ENCODE measurements around the gene SORCS2. TPM values are rescaled to one million over a fixed set of nuclear protein-coding genes. Genes with fewer than 3 reads are reported as not detected.

The SORCS2 gene
- total RNA-seq, 4 donors from 2014 or later: 0.07 to 1.2 (median 0.11) TPM

GRCh38 chr4:7640136-7640535 lies 447.8 kb downstream of the SORCS2 start:
- DNase-seq (no peak), ATAC-seq (no peak)
- H3K36me3 ChIP-seq: no peaks in the 10 kb centered on the region
- H3K27ac ChIP-seq: no peak overlapping the region
- H3K4me1 ChIP-seq: no peaks in the 10 kb centered on the region
- intact Hi-C loops (cut with DNase I; ENCODE audit: low total_unique reads): no loop called here
- H3K9me3 ChIP-seq: peaks cover 0 to 7% (median 0%) of the 10 kb centered on the region in 3 donors
- H3K4me3 ChIP-seq: no peak overlapping the region
- TF ChIP-seq POLR2A (IDR thresholded peaks at IDR 0.05) (no peak), CTCF (IDR thresholded peaks at IDR 0.05 in 4 of 5, conservative IDR thresholded peaks at IDR 0.05 in 1 of 5) (no peak)
- in situ Hi-C loops (cut with MboI; ENCODE audit: low sequenced_read_pairs in 4 of 4): no loop called here
- peaks cover 0 to 7% (median 0%) of the 10 kb centered on the region in 3 donors for H3K27me3 ChIP-seq

GRCh38 chr4:7641712-7642111 lies 449.4 kb downstream of the SORCS2 start:
- intact Hi-C loops (cut with DNase I; ENCODE audit: low total_unique reads): no loop called here
- no peak for ATAC-seq
- TF ChIP-seq POLR2A (IDR thresholded peaks at IDR 0.05): no peak
- TF ChIP-seq CTCF (IDR thresholded peaks at IDR 0.05 in 4 of 5, conservative IDR thresholded peaks at IDR 0.05 in 1 of 5): no peak
- in situ Hi-C loops (cut with MboI; ENCODE audit: low sequenced_read_pairs in 4 of 4): no loop called here
- Histone ChIP-seq H3K4me1 (no peaks in the 10 kb centered on the region), H3K27me3 (peaks cover 0 to 4% (median 0%) of the 10 kb centered on the region in 3 donors), H3K27ac (no peak overlapping the region), H3K4me3 (no peak overlapping the region), H3K9me3 (peaks cover 0 to 7% (median 0%) of the 10 kb centered on the region in 3 donors), H3K36me3 (no peaks in the 10 kb centered on the region)
- no peak for DNase-seq

GRCh38 chr4:7642741-7643458 lies 450.6 kb downstream of the SORCS2 start:
- Histone ChIP-seq H3K9me3 (peaks cover 0 to 7% (median 0%) of the 10 kb centered on the region in 3 donors), H3K4me3 (no peak overlapping the region), H3K36me3 (no peaks in the 10 kb centered on the region), H3K27me3 (peaks cover 0 to 4% (median 0%) of the 10 kb centered on the region in 3 donors), H3K27ac (no peak overlapping the region), H3K4me1 (no peaks in the 10 kb centered on the region)
- DNase-seq (no peak), ATAC-seq (no peak)
- in situ Hi-C loops (cut with MboI; ENCODE audit: low sequenced_read_pairs in 4 of 4): no loop called here
- no peak for TF ChIP-seq CTCF (IDR thresholded peaks at IDR 0.05 in 4 of 5, conservative IDR thresholded peaks at IDR 0.05 in 1 of 5)
- TF ChIP-seq POLR2A (IDR thresholded peaks at IDR 0.05): no peak
- intact Hi-C loops (cut with DNase I; ENCODE audit: low total_unique reads): no loop called here

GRCh38 chr4:7645158-7645557 lies 452.8 kb downstream of the SORCS2 start:
- in situ Hi-C loops (cut with MboI; ENCODE audit: low sequenced_read_pairs in 4 of 4): no loop called here
- peaks cover 0 to 7% (median 0%) of the 10 kb centered on the region in 3 donors for H3K9me3 ChIP-seq
- ATAC-seq (no peak), DNase-seq (no peak)
- no peaks in the 10 kb centered on the region for H3K36me3 ChIP-seq
- intact Hi-C loops (cut with DNase I; ENCODE audit: low total_unique reads): no loop called here
- no peak overlapping the region for H3K4me3 ChIP-seq
- peaks cover 0 to 4% (median 0%) of the 10 kb centered on the region in 3 donors for H3K27me3 ChIP-seq
- no peak overlapping the region for H3K27ac ChIP-seq
- no peak for TF ChIP-seq POLR2A (IDR thresholded peaks at IDR 0.05)
- TF ChIP-seq CTCF (IDR thresholded peaks at IDR 0.05 in 4 of 5, conservative IDR thresholded peaks at IDR 0.05 in 1 of 5): no peak
- H3K4me1 ChIP-seq: no peaks in the 10 kb centered on the region

Measured in gastrocnemius medialis (tissue), 4 donors.